GM19240 (cell line): ENCODE results near the gene FKBP1A.
"Not testable (repeated sequence)": the region's sequence is repeated elsewhere in the genome, so short reads cannot be mapped to it uniquely, and the experiment has no call there.

Source experiments
- DNase-seq: peaks from one replicate; pipeline ENCODE4 v3.0.0; 2011; ENCODE audit warnings: low spot score; ENCODE audit not compliant: insufficient read length

The FKBP1A gene

DNA sequence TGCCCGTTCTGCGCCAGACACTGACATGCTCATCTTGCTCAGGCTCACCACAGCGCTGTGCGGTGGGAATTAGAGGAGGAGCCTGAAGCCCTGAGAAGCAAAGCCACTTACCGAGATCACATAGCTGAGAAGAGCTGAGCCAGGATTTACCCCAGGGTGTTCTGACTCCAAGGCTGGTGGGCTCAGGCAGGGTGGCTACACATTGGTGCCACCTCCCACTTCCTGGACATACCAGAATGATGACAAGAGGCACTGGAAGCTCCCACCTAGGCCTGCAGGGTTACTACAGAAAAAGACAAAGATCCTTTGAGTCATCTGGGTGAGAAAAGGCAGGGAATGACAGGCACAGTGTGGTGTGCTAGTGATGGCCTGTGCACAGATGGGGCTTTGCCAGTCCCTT is 24.4 kb upstream of the FKBP1A start:
- no peak for DNase-seq

DNA sequence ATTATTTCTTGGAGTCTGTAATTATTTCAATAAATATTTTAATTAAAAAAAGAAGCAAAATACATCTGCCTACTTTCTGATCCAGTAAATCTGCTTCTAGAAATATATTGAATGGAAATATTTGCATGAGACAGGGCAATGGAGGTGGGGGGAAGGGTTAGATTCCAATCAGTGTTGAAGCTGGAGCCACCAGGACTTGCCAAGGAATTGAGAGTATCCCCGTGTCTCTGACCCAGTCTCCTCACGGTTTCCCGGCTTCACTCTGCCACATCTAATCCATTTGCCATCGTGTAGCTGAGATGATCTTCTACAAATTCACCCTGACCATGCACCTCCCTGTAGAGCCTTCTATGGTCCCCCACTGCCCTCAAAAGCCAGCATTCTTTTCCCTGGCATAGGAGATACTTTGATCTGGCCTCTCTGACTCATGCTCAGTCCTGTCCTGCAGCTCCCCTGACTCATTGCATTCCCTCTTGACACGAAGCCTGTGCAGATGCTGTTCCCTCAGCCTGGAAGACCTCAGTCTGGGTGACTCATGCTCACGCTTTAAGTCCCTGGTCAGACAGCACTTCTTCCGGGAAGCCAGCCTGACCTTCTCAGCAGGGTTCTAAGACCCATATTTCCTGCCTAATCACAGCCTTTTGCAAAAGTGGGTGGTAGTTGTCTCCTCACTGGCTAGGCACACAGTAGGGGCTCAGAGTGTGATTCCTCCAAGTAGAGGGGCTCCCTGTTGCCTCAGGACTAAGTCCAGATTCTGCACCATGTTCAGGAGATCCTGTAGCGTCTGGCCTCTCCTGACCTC is 23.0 kb upstream of the FKBP1A start:
- no peak for DNase-seq

DNA sequence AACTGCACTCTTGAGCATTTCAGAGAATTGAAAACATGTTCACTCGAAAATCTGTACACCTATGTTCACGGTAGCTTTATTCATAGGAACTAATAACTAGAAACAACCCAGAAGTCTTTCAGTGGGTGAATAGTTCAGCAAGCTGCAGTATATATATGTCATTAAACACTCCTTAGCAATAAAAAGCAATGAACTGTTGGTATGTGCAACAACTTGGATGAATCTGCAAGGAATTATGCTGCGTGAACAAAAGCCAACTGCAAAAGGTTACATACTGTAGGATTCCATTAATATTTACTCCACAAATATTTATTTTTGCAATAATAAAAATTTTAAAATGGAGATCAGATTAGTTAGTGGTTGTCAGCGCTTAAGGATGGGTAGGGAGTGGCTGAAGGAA is 22.1 kb upstream of the FKBP1A start:
- no peak for DNase-seq

DNA sequence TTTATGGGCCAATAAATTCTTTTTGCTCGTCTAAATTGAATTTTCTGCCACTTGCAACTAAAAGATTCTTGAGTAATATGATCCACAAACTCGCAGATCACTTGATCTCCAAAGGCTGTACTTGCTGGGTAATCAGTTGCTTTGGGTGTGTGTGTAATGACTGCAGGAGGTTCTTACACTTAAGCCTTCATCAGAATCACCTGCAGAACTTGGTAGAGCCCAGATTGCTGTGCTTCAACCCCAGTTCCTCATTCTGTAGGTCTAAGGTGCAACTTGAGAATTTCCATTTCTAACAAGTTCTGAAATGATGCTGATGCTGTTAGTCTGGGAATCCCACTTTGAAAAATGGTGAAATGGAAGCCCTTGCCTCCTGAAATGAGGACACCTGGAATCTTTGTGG is 12.9 kb upstream of the FKBP1A start:
- DNase-seq: no peak

DNA sequence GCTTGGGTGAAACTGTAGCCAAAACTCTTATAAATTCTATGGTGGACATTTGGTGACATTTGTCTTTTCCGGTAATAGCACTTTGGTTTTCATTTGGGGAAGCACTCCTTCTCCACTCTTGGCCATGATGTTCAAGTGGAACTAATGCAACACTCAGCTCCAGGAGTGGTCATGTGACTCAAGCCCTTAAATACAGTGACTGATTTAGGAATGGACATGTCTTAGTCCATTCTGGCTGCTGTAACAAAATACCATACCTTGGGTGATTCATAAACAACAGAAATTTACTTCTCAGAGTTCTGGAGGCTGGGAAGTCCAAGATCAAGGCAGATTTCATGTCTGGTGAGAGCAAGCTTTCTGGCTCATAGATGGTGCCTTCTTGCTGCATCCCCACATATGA is 10.8 kb upstream of the FKBP1A start:
- no peak for DNase-seq

DNA sequence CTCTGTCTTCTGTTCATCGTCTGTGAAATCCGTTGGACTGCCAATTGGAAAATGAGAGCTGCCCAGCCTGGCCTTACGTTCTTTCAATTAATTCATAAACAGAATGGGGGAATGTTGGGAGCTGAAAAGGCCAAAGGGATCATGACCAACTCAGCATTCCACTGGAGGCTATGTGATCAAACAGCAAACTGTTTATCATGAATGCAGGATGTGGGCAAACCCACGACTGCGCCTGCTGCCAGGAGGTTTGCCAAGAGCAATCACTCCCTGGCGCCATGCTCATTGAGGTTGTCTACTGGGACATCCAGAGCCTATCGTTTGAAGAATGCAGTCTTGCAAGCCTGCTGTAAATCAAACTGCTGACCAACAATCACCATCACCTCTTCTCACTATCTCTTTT is 9.3 kb upstream of the FKBP1A start:
- no peak for DNase-seq

GRCh38 chr20:1401451-1401907 is 8.6 kb upstream of the FKBP1A start:
- DNase-seq: no peak

DNA sequence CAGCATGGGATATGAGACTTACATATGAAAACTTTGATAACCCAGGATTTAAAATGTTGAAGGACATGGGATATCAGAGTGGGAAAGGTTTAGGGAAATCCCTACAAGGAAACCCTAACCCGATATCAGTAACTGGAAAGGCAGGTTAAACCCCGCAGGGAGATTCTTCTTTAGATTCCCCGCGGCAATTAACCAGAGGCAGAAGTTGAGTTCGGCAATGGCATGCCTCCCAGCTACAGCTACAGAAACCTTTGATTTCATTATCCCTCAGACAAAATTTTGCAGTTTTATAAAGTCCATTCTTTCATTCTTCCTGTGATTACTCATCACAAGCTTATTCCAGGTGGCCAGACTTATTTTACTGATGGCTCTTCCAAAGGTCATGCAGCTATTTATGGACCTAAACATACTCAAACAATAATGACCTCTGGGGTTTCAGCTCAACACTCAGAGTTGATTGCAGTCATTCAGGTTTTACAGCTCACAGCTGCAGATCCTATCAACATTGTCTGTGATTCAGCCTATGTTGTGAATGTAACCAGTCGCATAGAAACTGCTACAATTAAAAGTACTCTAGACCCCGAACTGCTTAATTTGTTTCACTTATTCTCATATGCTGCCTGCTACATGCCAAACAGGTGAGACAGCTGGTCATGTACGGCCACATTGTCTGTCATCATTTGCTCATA is 7.0 kb upstream of the FKBP1A start:
- DNase-seq: not testable (repeated sequence)

DNA sequence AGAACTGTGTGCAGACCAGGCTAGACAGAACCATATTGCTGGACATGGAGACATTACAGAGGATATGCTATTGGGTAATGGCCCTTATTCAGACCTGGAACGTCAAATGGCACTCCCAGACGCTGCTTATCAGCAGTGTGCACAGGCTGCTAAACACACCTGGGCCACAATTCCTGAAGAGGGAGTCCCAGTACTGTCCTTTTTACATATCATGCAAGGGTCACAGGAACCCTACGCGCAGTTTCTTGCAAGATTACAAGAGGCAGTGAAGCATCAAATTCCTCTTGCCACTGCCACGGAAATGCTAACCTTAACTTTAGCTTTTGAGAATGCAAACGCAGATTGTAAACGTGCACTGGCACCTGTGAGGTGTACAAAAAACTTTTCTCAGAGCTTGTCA is 5.3 kb upstream of the FKBP1A start:
- DNase-seq: not testable (repeated sequence)

GRCh38 chr20:1397710-1398109 is 4.9 kb upstream of the FKBP1A start:
- DNase-seq: no peak

GRCh38 chr20:1396702-1397101 is 3.8 kb upstream of the FKBP1A start:
- no peak for DNase-seq

GRCh38 chr20:1396264-1396663 is 3.4 kb upstream of the FKBP1A start:
- DNase-seq: no peak

DNA sequence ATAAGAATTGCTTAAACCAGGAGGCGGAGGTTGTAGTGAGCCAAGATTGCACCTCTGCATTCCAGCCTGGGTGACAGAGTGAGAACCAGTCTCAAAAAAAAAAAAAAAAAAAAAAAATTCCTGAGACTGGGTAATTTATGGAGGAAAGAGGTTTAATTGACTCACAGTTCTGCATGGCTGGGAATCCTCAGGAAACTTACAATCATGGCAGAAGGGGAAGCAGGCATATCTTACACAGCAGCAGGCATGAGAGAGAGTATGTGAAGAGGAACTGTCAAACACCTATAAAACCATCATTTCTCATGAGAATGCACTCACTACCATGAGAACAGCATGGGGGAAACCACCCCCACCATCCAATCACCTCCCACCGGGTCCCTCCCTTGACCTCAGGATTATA is 1.8 kb upstream of the FKBP1A start:
- no peak for DNase-seq

- no peak for DNase-seq
These were observed 641 bp upstream of the FKBP1A start for GRCh38 chr20:1393507-1393882.

- no peak for DNase-seq
These were observed 486 bp downstream of the FKBP1A start for GRCh38 chr20:1392443-1392692.

- no peak for DNase-seq
These were observed 1.0 kb downstream of the FKBP1A start for GRCh38 chr20:1391640-1392442.

DNA sequence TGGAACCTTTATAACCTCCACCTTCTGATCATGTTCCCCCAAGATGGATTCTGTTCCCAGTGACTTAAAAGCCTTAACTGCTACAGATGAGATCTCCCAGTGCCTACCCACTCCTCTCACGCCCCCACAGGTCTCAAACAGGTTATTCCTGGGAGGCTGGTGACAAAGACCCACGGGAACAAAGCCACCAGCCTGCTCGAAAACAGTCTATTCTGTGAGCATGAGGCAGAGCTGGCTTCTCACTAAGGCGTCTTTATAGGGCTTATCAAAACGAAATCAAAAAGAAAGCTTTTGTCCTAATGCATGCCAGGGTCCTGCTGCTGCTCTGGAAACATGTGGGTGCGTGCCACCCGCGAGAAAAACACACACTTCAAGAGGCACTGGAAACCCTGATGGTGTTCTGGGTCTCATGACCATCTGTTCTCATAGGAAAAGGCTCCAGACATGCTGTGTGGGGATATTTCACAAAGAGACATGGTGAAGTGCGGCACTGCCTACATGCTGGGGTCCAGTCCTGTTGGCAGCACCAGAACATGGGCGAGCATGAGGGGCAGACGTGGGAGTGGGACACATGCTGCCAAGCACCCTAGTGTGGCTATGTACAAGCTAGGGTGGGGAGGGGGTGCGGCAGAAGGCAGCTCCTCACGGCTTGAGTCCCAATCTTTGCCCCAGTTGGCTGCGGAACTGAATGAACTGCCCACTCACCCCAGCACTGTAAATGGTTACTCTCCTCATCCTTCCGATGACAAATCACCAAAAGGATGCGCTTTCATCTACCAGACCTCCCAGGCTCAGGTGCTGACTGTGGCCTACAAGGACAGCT is 2.1 kb downstream of the FKBP1A start:
- DNase-seq: no peak

DNA sequence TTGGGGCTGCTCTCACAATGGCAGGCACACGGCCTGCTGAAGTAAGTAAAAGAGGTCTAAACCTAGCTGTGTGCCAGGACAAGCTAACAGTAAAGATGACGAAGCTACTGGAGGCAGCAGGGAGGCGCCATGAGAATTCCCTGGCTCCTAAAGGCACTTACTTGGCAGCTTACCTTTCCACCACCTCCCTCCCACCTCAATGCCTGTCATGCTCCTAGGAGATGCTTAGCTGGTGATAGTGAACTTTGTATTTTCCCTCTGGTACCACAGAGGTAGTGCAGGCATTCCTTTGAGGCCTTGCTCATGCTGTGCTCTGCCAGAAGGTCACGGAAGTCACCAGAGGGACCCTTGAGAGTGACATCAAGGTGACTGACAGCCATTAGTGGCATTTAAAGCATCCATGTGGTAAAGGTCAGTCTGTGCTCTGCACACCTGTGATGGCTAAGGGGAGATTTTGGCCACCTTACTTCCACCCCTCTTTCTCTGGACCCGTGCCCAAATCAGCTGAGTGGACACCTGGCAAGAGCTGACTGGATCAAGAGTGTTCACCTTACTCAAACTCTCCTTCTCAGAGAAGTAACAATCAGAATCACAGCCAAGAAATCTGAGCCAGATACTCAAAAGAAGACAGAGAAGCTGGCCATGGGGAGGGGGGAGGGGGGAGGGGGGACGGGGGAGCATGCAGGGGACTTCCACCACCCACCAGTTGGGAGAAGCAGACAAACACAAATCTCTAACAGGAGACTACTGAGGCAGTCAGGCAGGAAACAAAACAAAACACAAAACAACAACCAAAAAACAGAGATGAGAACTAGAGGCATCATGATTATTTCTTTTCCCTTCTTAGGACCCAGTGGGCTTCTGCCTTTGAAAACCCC is 2.9 kb downstream of the FKBP1A start:
- DNase-seq: no peak

GRCh38 chr20:1388741-1389483 is 3.9 kb downstream of the FKBP1A start:
- no peak for DNase-seq

DNA sequence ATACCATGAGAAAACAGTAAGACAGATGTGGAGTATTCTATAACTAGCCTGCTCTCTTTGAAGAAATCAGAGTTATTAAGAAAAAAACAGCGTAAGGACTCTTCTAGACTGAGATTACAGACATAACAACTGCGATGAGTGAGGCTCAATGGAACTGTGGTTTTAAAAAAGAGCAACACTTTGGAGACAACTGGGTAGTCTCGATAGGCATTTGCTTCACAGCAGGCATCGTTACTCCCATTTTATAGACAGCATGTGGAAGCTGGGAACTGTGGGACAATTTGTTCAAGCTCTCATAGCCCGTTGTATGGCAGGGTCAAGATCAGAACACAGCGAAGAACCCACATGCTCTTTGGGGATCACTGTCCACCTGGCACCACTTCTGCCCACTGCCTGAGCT is 4.6 kb downstream of the FKBP1A start:
- DNase-seq: no peak
